GM12878 (cell line): ENCODE data around the gene OCLN. TPM values are rescaled to one million over a fixed set of nuclear protein-coding genes. Genes with fewer than 3 reads are reported as not detected.

Source experiments
- ATAC-seq: fragments of 200-7000 bp; cut with Tn5 transposase; 3 replicates; pipeline ENCODE4 v1.9.1; 2020; ENCODE audit warnings: mild to moderate bottlenecking, moderate library complexity
- BruUV-seq: library from RNA; stranded (reverse); fragments of 400-500 nt; replicated peaks from 2 replicates; lab custom pipeline; 2021; lab: Mats Ljungman, UMichigan
- CTCF ChIA-PET: fragments of 300-600 bp; sonication (Branson Sonifier 250); formaldehyde crosslinking; extraction: SDS; loops from one replicate; lab custom pipeline; 2021; ENCODE audit warnings: inconsistent platforms; lab: Yijun Ruan, JAX
- POLR2A ChIA-PET: fragments of 350-600 bp; formaldehyde crosslinking; extraction: SDS; loops from one replicate; lab custom pipeline; 2021; ENCODE audit warnings: inconsistent platforms; lab: Charles Lee
- RAD21 ChIA-PET: fragments of 300-600 bp; sonication (Branson Sonifier 250); formaldehyde crosslinking; loops from one replicate; lab custom pipeline; 2023; ENCODE audit warnings: antibody characterized with exemption; ENCODE audit not compliant: unreplicated experiment; lab: Charles Lee
- SMC1A ChIA-PET: fragments of 300-600 bp; sonication (Branson Sonifier 250); formaldehyde crosslinking; loops from one replicate; lab custom pipeline; 2023; ENCODE audit not compliant: unreplicated experiment, uncharacterized antibody; lab: Charles Lee
- DNase-seq: peaks from one replicate; pipeline ENCODE4 v3.0.0-alpha.2; 2011; ENCODE audit warnings: low read depth, low spot score
- FAIRE-seq: peaks from 3 replicates; lab custom pipeline; 2011; peaks lifted over from hg19 to GRCh38; lab: Jason Lieb, UNC
- H2AFZ ChIP-seq: 2 replicates; pipeline ENCODE4 v1.6.0; 2011; ENCODE audit warnings: low read depth, low read length, control low read depth; ENCODE audit not compliant: control insufficient read depth
- H3K27ac ChIP-seq: 2 replicates; pipeline ENCODE4 v1.5.1; 2011; ENCODE audit warnings: control low read depth; ENCODE audit not compliant: control insufficient read depth, insufficient read depth
- H3K27me3 ChIP-seq, 2 experiments: replicated peaks in 1 of 2; 2 replicates each; pipeline versions ENCODE4 v1.6.0 to v1.6.1; 2011; ENCODE audit warnings: low read length in 1 of 2; ENCODE audit not compliant: control insufficient read depth in 2 of 2, insufficient read depth in 2 of 2
- H3K36me3 ChIP-seq, 2 experiments: 2 replicates each; pipeline ENCODE4 v1.5.1; 2011; ENCODE audit warnings: low read length in 1 of 2; ENCODE audit not compliant: control insufficient read depth in 2 of 2, insufficient read depth in 2 of 2
- H3K4me1 ChIP-seq: 2 replicates; pipeline ENCODE4 v1.6.1; 2011; ENCODE audit warnings: mild to moderate bottlenecking, low read length, moderate library complexity, mixed read lengths; ENCODE audit not compliant: control insufficient read depth, insufficient read depth
- H3K4me2 ChIP-seq: 2 replicates; pipeline ENCODE4 v1.6.0; 2011; ENCODE audit warnings: control low read depth; ENCODE audit not compliant: control insufficient read depth, insufficient read depth
- H3K4me3 ChIP-seq: fragments of 200-600 bp; sonication (generic); 2 replicates; pipeline ENCODE4 v1.5.1; 2016
- H3K79me2 ChIP-seq: 2 replicates; pipeline ENCODE4 v1.6.0; 2011; ENCODE audit warnings: low read length; ENCODE audit not compliant: control insufficient read depth, insufficient read depth
- H3K9ac ChIP-seq: 2 replicates; pipeline ENCODE4 v1.8.0; 2011; ENCODE audit warnings: low read length, control low read depth, mixed read lengths; ENCODE audit not compliant: control insufficient read depth, insufficient read depth
- H3K9me3 ChIP-seq: replicated peaks from 3 replicates; pipeline ENCODE4 v1.5.1; 2011; ENCODE audit warnings: mild to moderate bottlenecking, low read length; ENCODE audit not compliant: control insufficient read depth, insufficient read depth
- H4K20me1 ChIP-seq: 2 replicates; pipeline ENCODE4 v1.6.0; 2011; ENCODE audit not compliant: control insufficient read depth, insufficient read depth
- CTCF ChIP-seq, 3 experiments: IDR thresholded peaks in 2 of 3; conservative IDR thresholded peaks in 1 of 3; 2 replicates each; pipeline ENCODE4 v1.5.1; 2011; ENCODE audit warnings: low read depth in 3 of 3, low read length in 3 of 3, mild to moderate bottlenecking in 3 of 3, control low read depth in 2 of 3, moderate library complexity in 2 of 3, inconsistent platforms in 1 of 3, mixed read lengths in 1 of 3; ENCODE audit not compliant: control insufficient read depth in 2 of 3, insufficient read depth in 1 of 3; ENCODE audit errors: extremely low read depth in 1 of 3
- DPF2 ChIP-seq: fragments of 450-650 bp; IDR thresholded peaks from 2 replicates; pipeline ENCODE4 v1.6.1; 2017; ENCODE audit warnings: mild to moderate bottlenecking
- IKZF1 ChIP-seq: fragments of 450-650 bp; conservative IDR thresholded peaks from 2 replicates; pipeline ENCODE4 v1.6.1; 2017; ENCODE audit warnings: antibody characterized with exemption, mild to moderate bottlenecking
- JUNB ChIP-seq: IDR thresholded peaks from 2 replicates; pipeline ENCODE4 v1.6.1; 2016; ENCODE audit warnings: antibody characterized with exemption, mild to moderate bottlenecking
- KAT2A ChIP-seq: conservative IDR thresholded peaks from 2 replicates; pipeline ENCODE4 v1.6.1; 2011; ENCODE audit warnings: low read depth, low read length; ENCODE audit not compliant: control insufficient read depth
- KDM1A ChIP-seq: fragments of 200-600 bp; sonication (generic); IDR thresholded peaks from 2 replicates; pipeline ENCODE4 v1.6.1; 2016; ENCODE audit warnings: borderline replicate concordance
- MEF2A ChIP-seq: IDR thresholded peaks from 2 replicates; pipeline ENCODE4 v1.6.1; 2011; ENCODE audit warnings: low read depth, mild to moderate bottlenecking, low read length, moderate library complexity; ENCODE audit not compliant: insufficient read depth
- MTA2 ChIP-seq: fragments of 450-650 bp; IDR thresholded peaks from 2 replicates; pipeline ENCODE4 v1.6.1; 2016; ENCODE audit warnings: low read depth, mild to moderate bottlenecking, moderate library complexity
- NFXL1 ChIP-seq: fragments of 450-650 bp; IDR thresholded peaks from 2 replicates; pipeline ENCODE4 v1.6.1; 2017; ENCODE audit warnings: antibody characterized with exemption, mild to moderate bottlenecking, borderline replicate concordance
- RFX5 ChIP-seq: IDR thresholded peaks from 2 replicates; pipeline ENCODE4 v1.6.1; 2011; ENCODE audit warnings: low read depth, low read length, improper control_type of control experiment
- RUNX3 ChIP-seq: IDR thresholded peaks from 2 replicates; pipeline ENCODE4 v1.6.1; 2012; ENCODE audit warnings: low read length, inconsistent platforms
- ZNF622 ChIP-seq: fragments of 450-650 bp; IDR thresholded peaks from 2 replicates; pipeline ENCODE4 v1.6.1; 2017; ENCODE audit warnings: mild to moderate bottlenecking, inconsistent platforms
- WGBS: methylation state at CpG from one replicate; pipeline ENCODE4 v1.1.6; 2016; ENCODE audit warnings: low lambda C conversion rate; ENCODE audit not compliant: insufficient replicate concordance, insufficient coverage; ENCODE audit errors: missing lambda C conversion rate; 5-methylcytosine and 5-hydroxymethylcytosine counted together
- in situ Hi-C: fragments of 300-500 bp; cut with MboI; formaldehyde crosslinking; loops from 9 replicates; pipeline ENCODE4 v1.14.3; 2018; ENCODE audit warnings: mixed read lengths
- intact Hi-C: fragments of 100-400 bp; cut with micrococcal nuclease; formaldehyde crosslinking; loops from one replicate; pipeline ENCODE4 v1.14.2; 2022; ENCODE audit not compliant: unreplicated experiment
- polyA plus RNA-seq, 11 experiments: library from polyadenylated mRNA; depleted of rRNA in 4 of 11; unstranded in 6 of 11; stranded (reverse) in 5 of 11; fragments of >200 nt; fragmentation: Nextera tagmentation in 4 of 11; fragmentation: Illumina TruSeq in 1 of 11; extraction: Ambion mirVana in 4 of 11; extraction: Trizol in 1 of 11; gene quantifications; 1 replicate in 1 of 11; 2 replicates in 10 of 11; pipeline versions ENCODE4 v1.2.1 to v1.2.3, GENCODE V29; 2011 to 2016; ENCODE audit warnings: inconsistent platforms in 2 of 11, missing spikeins in 2 of 11, low read depth in 1 of 11
- total RNA-seq, 4 experiments: library from RNA; depleted of rRNA in 3 of 4; stranded (reverse); fragments of >200 nt in 3 of 4; fragmentation: Illumina TruSeq in 1 of 4; extraction: Trizol in 1 of 4; gene quantifications; 2 replicates each; pipeline versions ENCODE4 v1.2.1 to v1.2.3, GENCODE V29; 2013 to 2021
- TF ChIP-seq, protein P1 (sequence below): IDR thresholded peaks from 2 replicates; pipeline ENCODE4 v1.6.1; 2012; ENCODE audit warnings: low read depth, low read length, improper control_type of control experiment
- TF ChIP-seq, protein P2 (sequence below): fragments of 450-650 bp; formaldehyde crosslinking; IDR thresholded peaks from 2 replicates; pipeline ENCODE4 v1.5.0; 2022; ENCODE audit warnings: mild to moderate bottlenecking, missing genetic modification characterization
- TF ChIP-seq, protein P3 (sequence below): IDR thresholded peaks from 2 replicates; pipeline ENCODE4 v1.6.1; 2012; ENCODE audit warnings: low read depth, low read length, improper control_type of control experiment
- TF ChIP-seq, protein P4 (sequence below): fragments of 150-350 bp; IDR thresholded peaks from 2 replicates; pipeline ENCODE4 v1.6.1; 2016; ENCODE audit warnings: low read depth, low read length

The OCLN gene
- total and polyA plus RNA-seq, 10 of the 15 experiments (the other 5 are each of a cell fraction or from before 2014, with no cell fraction given): 2.0 to 26.5 (median 17.0) TPM

GRCh38 chr5:69491027-69491426 is 1.6 kb upstream of the OCLN start:
- Histone ChIP-seq H3K27me3 (no peaks in the 10 kb centered on the region; a peak in 1 of 4 replicates), H2AFZ (no peak overlapping the region), H3K9ac (no peak overlapping the region), H3K4me1 (peaks cover 7% of the 10 kb centered on the region; the same call in 1 of the 2 replicates), H4K20me1 (no peaks in the 10 kb centered on the region), H3K27ac (no peak overlapping the region), H3K4me2 (no peak overlapping the region), H3K9me3 (no peaks in the 10 kb centered on the region), H3K4me3 (no peak overlapping the region), H3K36me3 (no peaks in the 10 kb centered on the region), H3K79me2 (peaks cover 27% of the 10 kb centered on the region)
- CTCF ChIA-PET: no interaction called here
- no TSS peak for BruUV-seq
- RAD21 ChIA-PET: no interaction called here
- 62% methylated on average over 2 of the region's 2 CpGs for WGBS
- POLR2A ChIA-PET: no interaction called here
- in situ Hi-C loops (no loop called here), intact Hi-C loops (loop anchor here (5.0 to 10.0 kb wide), 3 partner anchors 74 to 396 kb away; partner anchors contain the start of genes MARVELD2 and SLC30A5)
- DNase-seq (no peak), FAIRE-seq (no peak), ATAC-seq (no peak)
- SMC1A ChIA-PET: no interaction called here
- no peak for TF ChIP-seq MTA2
- TF ChIP-seq CTCF (IDR thresholded peaks at IDR 0.05 in 2 of 3, conservative IDR thresholded peaks at IDR 0.05 in 1 of 3; ENCODE audit: control insufficient read depth in 2 of 3, extremely low read depth in 1 of 3, insufficient read depth in 1 of 3, low read depth in 3 of 3, low read length in 3 of 3): no peak
- no peak for TF ChIP-seq MEF2A
- TF ChIP-seq, protein P1, sequence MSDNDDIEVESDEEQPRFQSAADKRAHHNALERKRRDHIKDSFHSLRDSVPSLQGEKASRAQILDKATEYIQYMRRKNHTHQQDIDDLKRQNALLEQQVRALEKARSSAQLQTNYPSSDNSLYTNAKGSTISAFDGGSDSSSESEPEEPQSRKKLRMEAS: no peak
- TF ChIP-seq JUNB: no peak
- no peak for TF ChIP-seq IKZF1
- no peak for TF ChIP-seq NFXL1
- TF ChIP-seq, protein P2, sequence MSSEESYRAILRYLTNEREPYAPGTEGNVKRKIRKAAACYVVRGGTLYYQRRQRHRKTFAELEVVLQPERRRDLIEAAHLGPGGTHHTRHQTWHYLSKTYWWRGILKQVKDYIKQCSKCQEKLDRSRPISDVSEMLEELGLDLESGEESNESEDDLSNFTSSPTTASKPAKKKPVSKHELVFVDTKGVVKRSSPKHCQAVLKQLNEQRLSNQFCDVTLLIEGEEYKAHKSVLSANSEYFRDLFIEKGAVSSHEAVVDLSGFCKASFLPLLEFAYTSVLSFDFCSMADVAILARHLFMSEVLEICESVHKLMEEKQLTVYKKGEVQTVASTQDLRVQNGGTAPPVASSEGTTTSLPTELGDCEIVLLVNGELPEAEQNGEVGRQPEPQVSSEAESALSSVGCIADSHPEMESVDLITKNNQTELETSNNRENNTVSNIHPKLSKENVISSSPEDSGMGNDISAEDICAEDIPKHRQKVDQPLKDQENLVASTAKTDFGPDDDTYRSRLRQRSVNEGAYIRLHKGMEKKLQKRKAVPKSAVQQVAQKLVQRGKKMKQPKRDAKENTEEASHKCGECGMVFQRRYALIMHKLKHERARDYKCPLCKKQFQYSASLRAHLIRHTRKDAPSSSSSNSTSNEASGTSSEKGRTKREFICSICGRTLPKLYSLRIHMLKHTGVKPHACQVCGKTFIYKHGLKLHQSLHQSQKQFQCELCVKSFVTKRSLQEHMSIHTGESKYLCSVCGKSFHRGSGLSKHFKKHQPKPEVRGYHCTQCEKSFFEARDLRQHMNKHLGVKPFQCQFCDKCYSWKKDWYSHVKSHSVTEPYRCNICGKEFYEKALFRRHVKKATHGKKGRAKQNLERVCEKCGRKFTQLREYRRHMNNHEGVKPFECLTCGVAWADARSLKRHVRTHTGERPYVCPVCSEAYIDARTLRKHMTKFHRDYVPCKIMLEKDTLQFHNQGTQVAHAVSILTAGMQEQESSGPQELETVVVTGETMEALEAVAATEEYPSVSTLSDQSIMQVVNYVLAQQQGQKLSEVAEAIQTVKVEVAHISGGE (CRISPR knock-in tag): no peak
- TF ChIP-seq RFX5: no peak
- TF ChIP-seq, protein P3, sequence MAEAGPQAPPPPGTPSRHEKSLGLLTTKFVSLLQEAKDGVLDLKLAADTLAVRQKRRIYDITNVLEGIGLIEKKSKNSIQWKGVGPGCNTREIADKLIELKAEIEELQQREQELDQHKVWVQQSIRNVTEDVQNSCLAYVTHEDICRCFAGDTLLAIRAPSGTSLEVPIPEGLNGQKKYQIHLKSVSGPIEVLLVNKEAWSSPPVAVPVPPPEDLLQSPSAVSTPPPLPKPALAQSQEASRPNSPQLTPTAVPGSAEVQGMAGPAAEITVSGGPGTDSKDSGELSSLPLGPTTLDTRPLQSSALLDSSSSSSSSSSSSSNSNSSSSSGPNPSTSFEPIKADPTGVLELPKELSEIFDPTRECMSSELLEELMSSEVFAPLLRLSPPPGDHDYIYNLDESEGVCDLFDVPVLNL: no peak
- no peak for TF ChIP-seq KDM1A
- TF ChIP-seq KAT2A: no peak
- TF ChIP-seq, protein P4, sequence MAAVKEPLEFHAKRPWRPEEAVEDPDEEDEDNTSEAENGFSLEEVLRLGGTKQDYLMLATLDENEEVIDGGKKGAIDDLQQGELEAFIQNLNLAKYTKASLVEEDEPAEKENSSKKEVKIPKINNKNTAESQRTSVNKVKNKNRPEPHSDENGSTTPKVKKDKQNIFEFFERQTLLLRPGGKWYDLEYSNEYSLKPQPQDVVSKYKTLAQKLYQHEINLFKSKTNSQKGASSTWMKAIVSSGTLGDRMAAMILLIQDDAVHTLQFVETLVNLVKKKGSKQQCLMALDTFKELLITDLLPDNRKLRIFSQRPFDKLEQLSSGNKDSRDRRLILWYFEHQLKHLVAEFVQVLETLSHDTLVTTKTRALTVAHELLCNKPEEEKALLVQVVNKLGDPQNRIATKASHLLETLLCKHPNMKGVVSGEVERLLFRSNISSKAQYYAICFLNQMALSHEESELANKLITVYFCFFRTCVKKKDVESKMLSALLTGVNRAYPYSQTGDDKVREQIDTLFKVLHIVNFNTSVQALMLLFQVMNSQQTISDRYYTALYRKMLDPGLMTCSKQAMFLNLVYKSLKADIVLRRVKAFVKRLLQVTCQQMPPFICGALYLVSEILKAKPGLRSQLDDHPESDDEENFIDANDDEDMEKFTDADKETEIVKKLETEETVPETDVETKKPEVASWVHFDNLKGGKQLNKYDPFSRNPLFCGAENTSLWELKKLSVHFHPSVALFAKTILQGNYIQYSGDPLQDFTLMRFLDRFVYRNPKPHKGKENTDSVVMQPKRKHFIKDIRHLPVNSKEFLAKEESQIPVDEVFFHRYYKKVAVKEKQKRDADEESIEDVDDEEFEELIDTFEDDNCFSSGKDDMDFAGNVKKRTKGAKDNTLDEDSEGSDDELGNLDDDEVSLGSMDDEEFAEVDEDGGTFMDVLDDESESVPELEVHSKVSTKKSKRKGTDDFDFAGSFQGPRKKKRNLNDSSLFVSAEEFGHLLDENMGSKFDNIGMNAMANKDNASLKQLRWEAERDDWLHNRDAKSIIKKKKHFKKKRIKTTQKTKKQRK: no peak
- TF ChIP-seq DPF2: no peak
- TF ChIP-seq ZNF622: no peak
- TF ChIP-seq RUNX3: no peak
